Posterior cingulate gyrus (tissue), 11 donors: ENCODE results near the gene SLC6A9.
A peak's percentile ranks its signal among the peaks of the same experiment; 100 is the strongest.

ENCODE experiments used
- DNase-seq, 10 donors: peaks; one replicate each; pipeline versions ENCODE4 v3.0.0 to v3.0.0-alpha.2; 2020 to 2021; ENCODE audit warnings: mixed read lengths in 3 of 10
- intact Hi-C: fragments of 100-400 bp; cut with DNase I; formaldehyde crosslinking; loops from one replicate; pipeline ENCODE4 v1.15.1; 2023

Gene SLC6A9

GRCh38 chr1:44031252-44032169 is at the start of gene SLC6A9:
Gene SLC6A9 (minus strand): TSS chr1:44031462. CDS start chr1:44024277, 7,185 bp downstream.
- peak in 4 of 10 donors; percentile 27 to 89 (median 58) for DNase-seq
- intact Hi-C loops: loop anchor here (10.0 kb wide), 1 partner anchor 87 kb away; the partner anchor contains the start of gene IPO13

GRCh38 chr1:44079566-44079965 is 48.3 kb upstream of the SLC6A9 start:
- DNase-seq: no peak
- intact Hi-C loops: no loop called here

DNA sequence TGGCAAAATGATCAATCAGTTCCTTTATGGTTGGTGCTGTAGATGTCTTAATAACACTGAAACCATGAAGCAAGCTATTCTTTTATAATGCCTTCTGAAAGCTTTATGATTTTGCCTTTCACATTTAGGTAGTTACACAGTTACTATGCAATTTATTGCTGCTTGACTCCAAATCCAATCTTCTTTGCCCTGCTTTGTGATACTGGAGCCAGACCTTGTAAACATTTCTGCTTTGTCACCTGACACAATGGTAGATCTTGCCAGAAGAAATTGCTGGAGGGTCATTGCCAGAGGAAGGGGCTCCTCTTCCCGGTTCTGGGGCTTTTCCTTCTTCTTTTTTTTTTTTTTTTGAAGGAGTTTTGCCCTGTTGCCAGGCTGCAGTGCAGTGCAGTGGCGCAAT is 46.8 kb upstream of the SLC6A9 start:
- intact Hi-C loops: no loop called here
- no peak for DNase-seq

DNA sequence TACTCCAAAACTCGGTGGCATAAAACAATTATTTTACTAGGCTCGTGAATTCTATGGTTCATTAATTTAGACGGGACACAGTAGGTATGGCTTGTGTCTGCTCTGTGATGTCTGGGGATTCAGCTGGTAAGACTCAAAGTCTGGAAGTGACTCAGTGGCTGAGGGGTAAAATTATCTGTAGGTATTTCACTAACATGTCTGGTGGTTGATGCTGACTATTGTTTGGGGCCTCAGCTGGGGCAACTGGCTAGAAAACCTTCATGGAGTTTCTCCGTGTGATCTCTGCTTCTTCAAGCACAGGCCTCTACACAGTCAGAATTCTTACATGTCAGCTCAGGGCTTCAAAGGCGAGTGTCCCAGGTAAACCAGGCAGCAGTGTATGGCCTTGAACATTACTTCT is 46.2 kb upstream of the SLC6A9 start:
- DNase-seq: no peak
- intact Hi-C loops: no loop called here

DNA sequence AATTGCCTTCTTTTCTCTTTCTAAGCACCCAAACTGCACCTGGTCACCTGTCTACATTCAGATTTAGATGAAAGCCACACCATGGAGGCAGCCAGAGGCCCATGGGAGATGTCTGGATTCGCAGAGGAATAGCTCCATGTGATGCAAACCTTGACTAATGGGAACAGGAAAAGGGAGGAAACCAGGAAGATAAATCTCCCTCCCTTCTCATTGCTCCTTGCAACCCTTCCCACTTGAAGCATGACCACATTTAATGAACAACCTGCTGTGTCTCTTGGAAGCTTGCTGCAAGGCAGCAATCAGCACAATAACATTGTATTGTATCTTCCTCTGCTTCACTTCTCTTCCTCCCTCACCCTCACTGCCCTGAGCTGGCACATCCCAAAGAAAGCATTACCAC is 44.8 kb upstream of the SLC6A9 start:
- no peak for DNase-seq
- intact Hi-C loops: no loop called here

DNA sequence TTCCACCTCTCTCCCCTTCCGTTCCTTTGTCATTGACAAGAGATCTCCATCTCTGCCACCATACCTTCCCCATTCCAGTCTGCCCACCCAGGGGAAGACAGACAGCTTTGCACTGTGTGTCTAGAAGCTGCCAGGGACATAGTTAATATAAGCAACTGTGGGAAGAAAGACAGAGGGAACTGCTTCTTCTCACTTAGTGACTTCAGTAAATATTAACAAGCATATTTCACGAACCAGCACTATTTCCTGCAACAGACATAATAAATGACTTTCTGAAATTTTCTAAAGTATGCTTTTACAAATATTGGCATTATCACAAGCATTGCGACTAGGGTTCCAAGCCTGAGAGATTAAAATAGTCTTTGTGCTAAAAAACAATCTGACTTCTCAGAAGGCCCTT is 43.2 kb upstream of the SLC6A9 start:
- no peak for DNase-seq
- intact Hi-C loops: no loop called here

GRCh38 chr1:44073528-44073927 is 42.3 kb upstream of the SLC6A9 start:
- intact Hi-C loops: no loop called here
- DNase-seq: no peak

- intact Hi-C loops: no loop called here
- DNase-seq: no peak
These were observed 41.6 kb upstream of the SLC6A9 start for GRCh38 chr1:44072821-44073220.

- intact Hi-C loops: no loop called here
- DNase-seq: peak in 2 of 10 donors; percentile 27 to 71
These were observed 40.9 kb upstream of the SLC6A9 start for GRCh38 chr1:44072204-44072603.

DNA sequence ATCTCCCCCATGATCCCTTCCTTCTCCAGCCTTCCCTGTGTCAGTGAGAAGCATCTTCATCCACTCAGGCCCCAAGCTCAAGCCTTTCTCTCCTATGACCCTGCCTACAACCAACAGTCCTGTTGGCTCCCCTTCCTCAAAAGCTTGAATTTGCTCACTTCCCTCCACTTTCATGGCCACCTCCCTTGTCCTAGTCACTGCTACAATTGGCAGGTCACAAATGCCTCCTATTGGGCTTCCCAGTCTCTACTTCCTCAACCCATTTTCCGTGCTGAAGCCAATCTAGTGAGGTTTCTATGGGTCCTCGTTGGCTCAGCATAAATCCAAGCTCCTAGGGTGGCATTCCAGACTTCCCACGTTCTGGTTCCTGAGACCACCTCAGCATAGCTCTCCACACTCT is 40.2 kb upstream of the SLC6A9 start:
- no peak for DNase-seq
- intact Hi-C loops: no loop called here

- intact Hi-C loops: no loop called here
- DNase-seq: no peak
These were observed 37.2 kb upstream of the SLC6A9 start for GRCh38 chr1:44068442-44068921.

DNA sequence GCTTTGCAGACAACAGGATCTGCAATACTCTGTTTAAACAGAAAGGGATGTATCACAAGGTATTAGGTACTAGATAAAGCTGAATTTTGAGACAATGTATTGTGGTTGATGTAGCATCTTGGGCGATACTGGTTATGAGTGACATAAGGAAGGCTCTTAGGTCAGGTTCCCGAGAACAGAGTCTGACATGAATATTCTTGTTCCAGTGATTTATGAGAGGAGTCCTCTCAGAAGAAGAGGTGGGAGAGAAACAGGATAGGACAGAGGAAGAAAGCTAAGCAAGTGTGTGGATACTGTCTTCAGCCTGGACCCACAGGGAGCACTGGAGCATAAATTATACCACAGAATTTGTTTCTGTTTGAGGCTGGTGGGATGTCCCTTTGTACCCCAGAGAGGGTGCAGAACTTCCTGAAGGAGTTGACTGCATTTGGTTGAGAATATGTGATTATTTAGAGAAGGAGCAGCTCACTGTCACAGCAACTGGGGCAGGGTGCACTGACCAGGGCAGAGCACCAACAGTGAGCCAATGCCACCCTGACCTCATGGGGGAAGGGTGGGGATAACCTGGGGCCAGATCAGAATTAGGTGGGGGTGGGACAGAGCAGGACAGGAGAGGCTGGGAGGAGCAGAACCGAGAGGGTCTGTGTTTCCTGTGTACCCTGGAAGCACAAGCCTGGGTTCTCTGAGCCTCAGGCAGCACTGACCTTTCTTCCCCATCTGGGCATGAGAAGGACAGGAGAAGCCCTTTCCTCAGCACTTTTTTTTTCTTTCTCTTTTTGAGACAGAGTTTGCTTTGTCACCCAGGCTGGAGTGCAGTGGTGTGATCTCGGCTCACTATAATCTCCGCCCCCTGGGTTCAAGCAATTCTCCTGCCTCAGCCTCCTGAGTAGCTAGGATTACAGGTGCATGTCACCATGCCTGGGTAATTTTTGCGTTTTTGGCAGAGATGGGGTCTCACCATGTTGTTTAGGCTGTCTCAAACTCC is 36.3 kb upstream of the SLC6A9 start:
- intact Hi-C loops: no loop called here
- DNase-seq: no peak

DNA sequence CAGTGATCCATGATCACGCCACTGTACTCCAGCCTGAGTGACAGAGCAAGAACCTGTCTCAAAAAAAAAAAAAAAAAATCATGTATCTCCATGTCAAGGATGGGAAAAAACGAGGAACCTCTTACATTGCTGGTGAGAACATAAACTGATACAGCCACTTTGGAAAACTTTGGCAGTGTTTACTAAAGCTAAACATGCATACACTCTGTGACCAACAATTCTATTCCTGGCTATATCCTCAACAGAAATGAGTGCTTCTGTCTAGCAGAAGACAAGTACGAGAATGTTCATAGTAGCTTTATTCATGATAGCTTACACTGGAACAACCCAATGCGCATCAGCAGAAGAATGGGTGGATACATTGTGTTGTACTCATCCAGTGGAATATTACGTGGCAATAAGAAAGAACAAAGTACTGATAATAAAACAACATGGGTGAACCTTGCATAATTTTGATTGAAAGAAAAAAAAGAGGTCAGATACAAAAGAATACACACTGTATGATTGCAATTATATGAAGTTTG is 31.5 kb upstream of the SLC6A9 start:
- DNase-seq: no peak
- intact Hi-C loops: no loop called here

DNA sequence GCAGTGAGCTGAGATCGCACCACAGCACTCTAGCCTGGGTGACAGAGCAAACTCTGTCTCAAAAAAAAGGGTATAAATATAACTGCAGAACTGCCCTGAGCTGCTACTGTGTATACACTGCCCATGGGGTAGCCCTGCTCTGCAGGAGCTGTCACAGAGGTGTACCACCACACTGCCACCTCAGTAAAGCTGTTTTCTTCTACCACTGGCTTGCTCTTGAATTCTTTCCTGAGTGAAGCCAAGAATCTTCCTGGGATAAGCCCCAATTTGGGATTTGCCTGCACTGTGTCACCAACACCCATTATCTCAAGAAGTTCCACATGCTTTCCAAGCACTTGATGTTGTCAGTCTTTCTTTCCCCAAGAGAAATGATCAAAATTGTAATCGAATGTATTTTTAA is 30.6 kb upstream of the SLC6A9 start:
- intact Hi-C loops: no loop called here
- no peak for DNase-seq

DNA sequence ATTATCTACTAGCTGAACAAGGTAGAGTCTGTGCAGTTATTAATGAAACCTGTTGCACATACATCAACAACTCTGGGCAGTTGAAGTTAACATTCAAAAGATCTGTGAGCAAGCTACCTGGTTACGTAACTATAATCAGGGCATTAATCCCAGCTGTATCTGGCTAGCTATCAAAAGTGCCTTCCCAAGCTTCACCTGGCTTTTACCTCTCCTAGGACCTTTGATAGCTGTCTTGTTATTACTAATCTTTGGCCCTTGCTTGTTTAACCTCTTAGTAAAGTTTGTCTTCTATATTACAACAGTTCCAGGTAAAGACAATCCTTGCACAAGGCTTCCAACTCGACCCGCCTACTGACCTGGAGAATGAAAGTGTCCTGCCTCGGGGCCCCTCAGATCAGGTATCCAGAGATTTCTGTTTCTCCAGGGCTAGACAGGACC is 29.6 kb upstream of the SLC6A9 start:
- DNase-seq: no peak

GRCh38 chr1:44059664-44060355 is 28.5 kb upstream of the SLC6A9 start:
- DNase-seq: no peak
- intact Hi-C loops: no loop called here

More for the DNA sequence above, 29.6 kb upstream of the SLC6A9 start:
- intact Hi-C loops: no loop called here

GRCh38 chr1:44059212-44059611 is 27.9 kb upstream of the SLC6A9 start:
- intact Hi-C loops: no loop called here

GRCh38 chr1:44057293-44057692 is 26.0 kb upstream of the SLC6A9 start:
- intact Hi-C loops: no loop called here
- DNase-seq: no peak

More at GRCh38 chr1:44059212-44059611, 27.9 kb upstream of the SLC6A9 start:
- DNase-seq: no peak

DNA sequence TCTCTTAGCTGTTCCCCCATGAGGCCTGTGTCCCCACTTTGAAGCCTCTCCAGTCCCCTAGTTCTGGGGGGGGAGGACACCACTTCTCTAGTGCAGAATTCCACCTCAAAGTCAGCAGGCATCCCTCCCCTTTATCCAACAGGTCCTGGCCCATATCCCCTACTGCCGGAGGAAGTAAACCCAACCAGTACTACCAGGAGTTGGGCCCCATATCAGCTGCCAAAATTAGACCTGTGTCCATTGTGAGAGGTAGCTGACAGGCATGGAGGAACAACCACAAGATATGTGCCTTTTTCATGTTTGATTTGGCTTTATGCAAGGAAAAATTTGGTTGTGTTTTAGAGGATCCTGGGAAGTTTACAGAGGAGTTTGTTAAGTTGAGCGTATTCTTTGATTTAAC is 22.1 kb upstream of the SLC6A9 start:
- intact Hi-C loops: no loop called here

GRCh38 chr1:44050261-44050660 is 19.0 kb upstream of the SLC6A9 start:
- DNase-seq: no peak
- intact Hi-C loops: no loop called here

More for the DNA sequence above, 22.1 kb upstream of the SLC6A9 start:
- no peak for DNase-seq
